HG03378 (cell line): ENCODE data around the gene PKHD1.

Experiments used
- ATAC-seq: cut with Tn5 transposase; IDR thresholded peaks from one replicate; pipeline ENCODE4 v1.9.1; 2021; ENCODE audit warnings: mild to moderate bottlenecking, moderate library complexity; ENCODE audit not compliant: unreplicated experiment

The PKHD1 gene

GRCh38 chr6:51813904-51814303, 273.5 kb downstream of the PKHD1 start:
- no peak for ATAC-seq

GRCh38 chr6:51812231-51812630, 275.2 kb downstream of the PKHD1 start:
- ATAC-seq: no peak

GRCh38 chr6:51805517-51805916, 281.9 kb downstream of the PKHD1 start:
- ATAC-seq: peak; percentile 92

- ATAC-seq: no peak
These were observed 286.8 kb downstream of the PKHD1 start for GRCh38 chr6:51800603-51801002.

GRCh38 chr6:51793393-51793792, 294.0 kb downstream of the PKHD1 start:
- ATAC-seq: no peak

- ATAC-seq: no peak
These were observed 295.0 kb downstream of the PKHD1 start for GRCh38 chr6:51792273-51793030.

GRCh38 chr6:51790946-51791345, 296.5 kb downstream of the PKHD1 start:
- no peak for ATAC-seq

- ATAC-seq: no peak
These were observed 299.3 kb downstream of the PKHD1 start for GRCh38 chr6:51788121-51788520.

GRCh38 chr6:51778666-51779065, 308.7 kb downstream of the PKHD1 start:
- no peak for ATAC-seq

- ATAC-seq: no peak
These were observed 309.8 kb downstream of the PKHD1 start for GRCh38 chr6:51777618-51778017.

- ATAC-seq: no peak
These were observed 311.2 kb downstream of the PKHD1 start for GRCh38 chr6:51775942-51776860.

- no peak for ATAC-seq
These were observed 319.3 kb downstream of the PKHD1 start for GRCh38 chr6:51768087-51768486.

- no peak for ATAC-seq
These were observed 322.2 kb downstream of the PKHD1 start for GRCh38 chr6:51765230-51765629.

- no peak for ATAC-seq
These were observed 333.8 kb downstream of the PKHD1 start for GRCh38 chr6:51753635-51754034.

- no peak for ATAC-seq
These were observed 343.4 kb downstream of the PKHD1 start for GRCh38 chr6:51743999-51744398.

GRCh38 chr6:51740658-51741057, 346.8 kb downstream of the PKHD1 start:
- ATAC-seq: no peak

GRCh38 chr6:51738614-51739013, 348.8 kb downstream of the PKHD1 start:
- ATAC-seq: no peak

- ATAC-seq: no peak
These were observed 349.6 kb downstream of the PKHD1 start for GRCh38 chr6:51737580-51738360.

GRCh38 chr6:51725155-51725554, 362.3 kb downstream of the PKHD1 start:
- no peak for ATAC-seq

GRCh38 chr6:51720327-51720726, 367.1 kb downstream of the PKHD1 start:
- no peak for ATAC-seq

- ATAC-seq: no peak
These were observed 368.1 kb downstream of the PKHD1 start for GRCh38 chr6:51719297-51719696.
